IMR-90 (cell line): ENCODE results near the gene ARR3.

Experiments used
- TF ChIP-seq, protein P1 (sequence below): conservative IDR thresholded peaks from 2 replicates; pipeline ENCODE4 v1.5.1; 2012; ENCODE audit warnings: mild to moderate bottlenecking, low read depth, low read length, improper control_type of control experiment
- TF ChIP-seq, protein P2 (sequence below): fragments of 150-350 bp; IDR thresholded peaks from 2 replicates; pipeline ENCODE4 v1.6.1; 2017; ENCODE audit warnings: mild to moderate bottlenecking, antibody characterized with exemption, low read length, low read depth

DNA sequence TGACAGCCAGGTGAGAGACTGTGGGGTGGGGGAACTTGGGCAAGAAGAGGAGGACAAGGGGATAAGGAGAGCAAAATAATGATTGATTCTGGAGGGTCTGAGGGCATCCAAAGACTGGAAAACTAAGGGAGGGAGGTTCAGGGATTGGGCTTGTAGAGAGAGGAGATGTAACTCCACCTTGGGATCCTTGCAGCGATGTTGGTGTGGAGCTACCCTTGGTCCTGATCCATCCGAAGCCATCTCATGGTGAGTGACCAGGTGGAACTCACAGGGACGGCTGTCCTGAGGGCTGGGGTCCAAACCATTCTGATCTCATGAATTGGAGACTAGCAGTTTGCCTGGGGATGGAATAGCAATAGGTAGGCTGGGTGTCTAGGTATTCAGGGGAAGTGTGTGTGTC is 12.4 kb downstream of the ARR3 start:
- TF ChIP-seq, protein P1, sequence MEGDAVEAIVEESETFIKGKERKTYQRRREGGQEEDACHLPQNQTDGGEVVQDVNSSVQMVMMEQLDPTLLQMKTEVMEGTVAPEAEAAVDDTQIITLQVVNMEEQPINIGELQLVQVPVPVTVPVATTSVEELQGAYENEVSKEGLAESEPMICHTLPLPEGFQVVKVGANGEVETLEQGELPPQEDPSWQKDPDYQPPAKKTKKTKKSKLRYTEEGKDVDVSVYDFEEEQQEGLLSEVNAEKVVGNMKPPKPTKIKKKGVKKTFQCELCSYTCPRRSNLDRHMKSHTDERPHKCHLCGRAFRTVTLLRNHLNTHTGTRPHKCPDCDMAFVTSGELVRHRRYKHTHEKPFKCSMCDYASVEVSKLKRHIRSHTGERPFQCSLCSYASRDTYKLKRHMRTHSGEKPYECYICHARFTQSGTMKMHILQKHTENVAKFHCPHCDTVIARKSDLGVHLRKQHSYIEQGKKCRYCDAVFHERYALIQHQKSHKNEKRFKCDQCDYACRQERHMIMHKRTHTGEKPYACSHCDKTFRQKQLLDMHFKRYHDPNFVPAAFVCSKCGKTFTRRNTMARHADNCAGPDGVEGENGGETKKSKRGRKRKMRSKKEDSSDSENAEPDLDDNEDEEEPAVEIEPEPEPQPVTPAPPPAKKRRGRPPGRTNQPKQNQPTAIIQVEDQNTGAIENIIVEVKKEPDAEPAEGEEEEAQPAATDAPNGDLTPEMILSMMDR: no peak
- TF ChIP-seq, protein P2, sequence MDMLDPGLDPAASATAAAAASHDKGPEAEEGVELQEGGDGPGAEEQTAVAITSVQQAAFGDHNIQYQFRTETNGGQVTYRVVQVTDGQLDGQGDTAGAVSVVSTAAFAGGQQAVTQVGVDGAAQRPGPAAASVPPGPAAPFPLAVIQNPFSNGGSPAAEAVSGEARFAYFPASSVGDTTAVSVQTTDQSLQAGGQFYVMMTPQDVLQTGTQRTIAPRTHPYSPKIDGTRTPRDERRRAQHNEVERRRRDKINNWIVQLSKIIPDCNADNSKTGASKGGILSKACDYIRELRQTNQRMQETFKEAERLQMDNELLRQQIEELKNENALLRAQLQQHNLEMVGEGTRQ: no peak
